Astrocyte (in vitro differentiated cells and primary cell): ENCODE results near the gene KCNC1.

Experiments used
- CTCF ChIP-seq: IDR thresholded peaks from 2 replicates; pipeline ENCODE4 v1.5.1; 2011; ENCODE audit warnings: low read depth, mild to moderate bottlenecking, inconsistent platforms, low read length, moderate library complexity; ENCODE audit not compliant: insufficient read depth
- EZH2 ChIP-seq: IDR thresholded peaks from 2 replicates; pipeline ENCODE4 v1.6.1; 2012; ENCODE audit warnings: mild to moderate bottlenecking, low read length, inconsistent platforms; ENCODE audit not compliant: insufficient read depth

DNA sequence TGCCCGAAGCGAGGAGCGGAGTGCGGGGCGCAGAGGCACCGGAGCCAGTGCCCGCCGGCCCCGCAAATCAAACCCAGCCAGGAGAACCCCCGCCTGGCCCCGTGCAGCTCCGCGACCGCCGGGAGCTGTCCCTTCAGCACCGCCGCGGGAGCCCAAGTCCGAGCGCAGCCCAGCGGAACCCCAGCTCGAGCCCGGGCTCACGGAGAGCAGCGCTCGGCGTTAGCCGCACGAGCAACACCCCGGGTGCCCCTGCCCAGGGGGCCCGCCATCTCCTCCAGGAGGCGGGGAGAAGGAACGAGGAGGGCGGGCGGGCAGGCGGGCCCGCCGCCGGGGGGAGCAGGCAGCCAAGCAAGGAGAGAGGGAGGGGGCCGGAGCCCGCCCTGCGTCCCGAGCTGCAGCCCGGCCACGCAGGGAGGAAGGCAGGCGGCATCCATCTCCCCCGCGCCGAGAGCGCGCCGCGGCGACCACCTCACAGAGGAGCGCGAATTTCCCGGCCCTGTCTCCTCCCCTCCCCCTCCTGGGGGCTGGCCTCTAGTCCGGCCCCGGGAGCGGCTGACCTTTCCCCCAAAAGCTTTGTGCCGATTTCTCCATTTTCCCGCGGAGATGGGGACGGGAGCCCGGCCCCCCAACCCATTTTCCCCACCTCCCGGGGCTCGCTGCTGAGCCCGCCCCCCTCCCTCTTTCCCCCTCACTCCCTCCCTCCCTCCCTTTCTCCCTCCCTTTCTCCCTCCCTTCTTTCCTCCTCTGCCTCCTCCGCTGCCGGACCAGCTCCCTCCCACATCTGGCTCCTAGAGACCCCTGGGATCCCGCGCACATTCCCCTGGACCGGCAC is 621 bp downstream of the KCNC1 start:
- no peak for TF ChIP-seq EZH2
- no peak for TF ChIP-seq CTCF
